K562 (cell line): ENCODE measurements around the gene CCDC194. TPM values are rescaled to one million over a fixed set of nuclear protein-coding genes. Genes with fewer than 3 reads are reported as not detected.

Source experiments
- CBX8 ChIP-seq: fragments of 200-600 bp; sonication (generic); IDR thresholded peaks from 2 replicates; pipeline ENCODE4 v1.6.1; 2012; ENCODE audit warnings: borderline replicate concordance, mixed run types, low read depth, mild to moderate bottlenecking, moderate library complexity, mixed read lengths, low read length, control low read depth, inconsistent platforms; ENCODE audit not compliant: poor library complexity, severe bottlenecking; ENCODE audit errors: extremely low read depth
- CCAR2 ChIP-seq: fragments of 200-400 bp; formaldehyde crosslinking; IDR thresholded peaks from 2 replicates; pipeline ENCODE4 v1.6.1; 2017; ENCODE audit warnings: mild to moderate bottlenecking, low read depth, low read length
- CREB1 ChIP-seq, 2 experiments: sonication (generic) in 1 of 2; formaldehyde crosslinking in 1 of 2; IDR thresholded peaks; 2 replicates each; pipeline versions ENCODE4 v1.6.1 to v1.8.0; 2012 to 2022; ENCODE audit warnings: inconsistent platforms in 1 of 2, mild to moderate bottlenecking in 1 of 2, missing genetic modification reagents in 1 of 2, moderate library complexity in 1 of 2
- E2F3 ChIP-seq: fragments of 250-450 bp; sonication (Bioruptor Pico); IDR thresholded peaks from 2 replicates; pipeline ENCODE4 v1.4.0; 2020; ENCODE audit warnings: mild to moderate bottlenecking
- FOXA3 ChIP-seq, 2 experiments: fragments of 450-650 bp in 1 of 2; sonication (generic) in 1 of 2; formaldehyde crosslinking; IDR thresholded peaks in 1 of 2; conservative IDR thresholded peaks in 1 of 2; 2 replicates each; pipeline versions ENCODE4 v1.4.0 to v1.8.0; 2020 to 2022; ENCODE audit warnings: mild to moderate bottlenecking in 2 of 2, missing genetic modification reagents in 1 of 2
- JUNB ChIP-seq: fragments of 450-650 bp; formaldehyde crosslinking; conservative IDR thresholded peaks from 2 replicates; pipeline ENCODE4 v1.4.0; 2020; ENCODE audit warnings: mild to moderate bottlenecking
- KAT8 ChIP-seq: fragments of 450-650 bp; IDR thresholded peaks from 2 replicates; pipeline ENCODE4 v1.6.1; 2016; ENCODE audit warnings: low read depth, mild to moderate bottlenecking
- MTA1 ChIP-seq: fragments of 450-650 bp; IDR thresholded peaks from 2 replicates; pipeline ENCODE4 v1.6.1; 2017; ENCODE audit warnings: borderline replicate concordance
- MTA3 ChIP-seq: fragments of 450-650 bp; formaldehyde crosslinking; IDR thresholded peaks from 2 replicates; pipeline ENCODE4 v1.6.1; 2017; ENCODE audit warnings: mild to moderate bottlenecking, borderline replicate concordance
- PRPF4 ChIP-seq: fragments of 200-400 bp; formaldehyde crosslinking; IDR thresholded peaks from one replicate; pipeline ENCODE4 v1.6.1; 2017; ENCODE audit warnings: low read length, low read depth, mild to moderate bottlenecking; ENCODE audit not compliant: insufficient read depth, poor library complexity, severe bottlenecking
- ZNF354B ChIP-seq: fragments of 250-450 bp; sonication (Bioruptor Pico); IDR thresholded peaks from 2 replicates; pipeline ENCODE4 v1.4.0; 2020
- ZNF436 ChIP-seq: fragments of 250-450, 450-650 bp; sonication (Bioruptor Pico); formaldehyde crosslinking; IDR thresholded peaks from 2 replicates; pipeline ENCODE4 v1.7.0; 2020; ENCODE audit warnings: mild to moderate bottlenecking
- ZNF717 ChIP-seq: fragments of 250-450 bp; sonication (Bioruptor Pico); IDR thresholded peaks from 2 replicates; pipeline ENCODE4 v1.5.0; 2021
- polyA plus RNA-seq, 8 experiments: library from polyadenylated mRNA; depleted of rRNA in 4 of 8; stranded (reverse) in 5 of 8; unstranded in 3 of 8; fragments of >200 nt; fragmentation: Nextera tagmentation in 2 of 8; fragmentation: Illumina TruSeq in 1 of 8; extraction: Ambion mirVana in 2 of 8; extraction: Trizol in 1 of 8; gene quantifications; 2 replicates each; pipeline versions ENCODE4 v1.2.1 to v1.2.3, GENCODE V29; 2011 to 2014; ENCODE audit warnings: inconsistent platforms in 1 of 8, missing spikeins in 1 of 8
- total RNA-seq, 7 experiments: library from RNA; depleted of rRNA in 6 of 7; stranded (reverse); fragments of >200 nt in 6 of 7; fragmentation: Illumina TruSeq in 2 of 7; extraction: Trizol in 2 of 7; gene quantifications; 2 replicates each; pipeline versions ENCODE4 v1.2.1 to v1.2.3, GENCODE V29; 2011 to 2021; ENCODE audit warnings: low replicate concordance in 1 of 7
- TF ChIP-seq, protein P1 (sequence below): IDR thresholded peaks from 2 replicates; pipeline ENCODE4 v1.6.1; 2016; ENCODE audit warnings: missing genetic modification characterization, missing compliant biosample characterization
- TF ChIP-seq, protein P2 (sequence below): fragments of 250-450 bp; sonication (Bioruptor Pico); IDR thresholded peaks from 2 replicates; pipeline ENCODE4 v1.8.0; 2021; ENCODE audit warnings: mild to moderate bottlenecking, moderate library complexity
- TF ChIP-seq, protein P3 (sequence below): fragments of 450-650 bp; IDR thresholded peaks from 2 replicates; pipeline ENCODE4 v1.6.1; 2016; ENCODE audit warnings: mild to moderate bottlenecking
- TF ChIP-seq, protein P4 (sequence below): fragments of 250-450 bp; sonication (Bioruptor Pico); IDR thresholded peaks from 2 replicates; pipeline ENCODE4 v1.8.0; 2022; ENCODE audit warnings: inconsistent platforms, mild to moderate bottlenecking, moderate library complexity, borderline replicate concordance

Gene CCDC194
- total and polyA plus RNA-seq, 9 of the 15 experiments (the other 6 are each of a cell fraction or from before 2014, with no cell fraction given), result 0.13 to 1.3 (median 0.39) TPM; not detected in 3

DNA sequence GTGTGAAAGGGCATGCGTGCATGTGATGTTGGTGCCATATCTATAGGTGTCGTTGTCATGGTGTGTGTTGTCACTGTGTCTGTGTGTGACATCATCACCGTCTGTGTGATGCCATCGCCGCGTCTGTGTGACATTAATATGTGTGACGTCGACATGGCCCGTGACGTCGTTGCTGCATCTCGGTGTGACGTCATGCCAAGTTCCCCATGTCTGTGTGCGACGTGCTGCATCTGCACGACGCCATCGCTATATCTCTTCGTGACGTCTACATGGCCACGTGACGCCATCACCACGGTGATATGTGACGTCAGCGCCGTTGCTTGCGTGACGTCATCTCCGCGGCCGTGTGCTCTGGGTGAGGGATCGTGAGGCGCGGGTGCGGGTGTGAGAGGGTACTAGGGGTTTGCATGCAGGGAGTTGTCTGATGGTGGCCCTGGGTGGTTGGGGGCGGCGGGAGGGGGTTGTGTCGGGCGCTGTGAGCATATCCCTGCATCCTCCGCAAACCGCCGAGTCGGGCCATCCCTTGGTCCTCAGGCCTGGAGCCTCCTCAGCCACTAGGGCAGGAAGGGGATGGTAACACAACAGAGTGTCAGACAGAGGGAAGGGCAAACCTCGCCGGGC, 42.1 kb downstream of the CCDC194 start (continued):
- TF ChIP-seq E2F3 (CRISPR knock-in tag) (no peak), KAT8 (no peak), FOXA3 (CRISPR knock-in tag; conservative IDR thresholded peaks at IDR 0.05 in 1 of 2, IDR thresholded peaks at IDR 0.05 in 1 of 2) (no peak), MTA1 (peak; percentile 79; the same call in 1 of the 2 replicates), ZNF436 (CRISPR knock-in tag) (no peak), ZNF354B (no peak), MTA3 (peak; percentile 100), ZNF717 (CRISPR knock-in tag) (no peak), JUNB (CRISPR knock-in tag) (peak; percentile 50; the same call in 1 of the 2 replicates), CCAR2 (no peak), CREB1 (IDR thresholded peaks at IDR 0.05) (peak; percentile 100), CREB1 (CRISPR knock-in tag; IDR thresholded peaks at IDR 0.05) (peak; percentile 100), PRPF4 (no peak), CBX8 (no peak)
- TF ChIP-seq, protein P1, sequence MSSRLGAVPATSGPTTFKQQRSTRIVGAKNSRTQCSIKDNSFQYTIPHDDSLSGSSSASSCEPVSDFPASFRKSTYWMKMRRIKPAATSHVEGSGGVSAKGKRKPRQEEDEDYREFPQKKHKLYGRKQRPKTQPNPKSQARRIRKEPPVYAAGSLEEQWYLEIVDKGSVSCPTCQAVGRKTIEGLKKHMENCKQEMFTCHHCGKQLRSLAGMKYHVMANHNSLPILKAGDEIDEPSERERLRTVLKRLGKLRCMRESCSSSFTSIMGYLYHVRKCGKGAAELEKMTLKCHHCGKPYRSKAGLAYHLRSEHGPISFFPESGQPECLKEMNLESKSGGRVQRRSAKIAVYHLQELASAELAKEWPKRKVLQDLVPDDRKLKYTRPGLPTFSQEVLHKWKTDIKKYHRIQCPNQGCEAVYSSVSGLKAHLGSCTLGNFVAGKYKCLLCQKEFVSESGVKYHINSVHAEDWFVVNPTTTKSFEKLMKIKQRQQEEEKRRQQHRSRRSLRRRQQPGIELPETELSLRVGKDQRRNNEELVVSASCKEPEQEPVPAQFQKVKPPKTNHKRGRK, result no peak
- TF ChIP-seq, protein P2, sequence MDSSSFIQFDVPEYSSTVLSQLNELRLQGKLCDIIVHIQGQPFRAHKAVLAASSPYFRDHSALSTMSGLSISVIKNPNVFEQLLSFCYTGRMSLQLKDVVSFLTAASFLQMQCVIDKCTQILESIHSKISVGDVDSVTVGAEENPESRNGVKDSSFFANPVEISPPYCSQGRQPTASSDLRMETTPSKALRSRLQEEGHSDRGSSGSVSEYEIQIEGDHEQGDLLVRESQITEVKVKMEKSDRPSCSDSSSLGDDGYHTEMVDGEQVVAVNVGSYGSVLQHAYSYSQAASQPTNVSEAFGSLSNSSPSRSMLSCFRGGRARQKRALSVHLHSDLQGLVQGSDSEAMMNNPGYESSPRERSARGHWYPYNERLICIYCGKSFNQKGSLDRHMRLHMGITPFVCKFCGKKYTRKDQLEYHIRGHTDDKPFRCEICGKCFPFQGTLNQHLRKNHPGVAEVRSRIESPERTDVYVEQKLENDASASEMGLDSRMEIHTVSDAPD (CRISPR knock-in tag), result no peak
- TF ChIP-seq, protein P3, sequence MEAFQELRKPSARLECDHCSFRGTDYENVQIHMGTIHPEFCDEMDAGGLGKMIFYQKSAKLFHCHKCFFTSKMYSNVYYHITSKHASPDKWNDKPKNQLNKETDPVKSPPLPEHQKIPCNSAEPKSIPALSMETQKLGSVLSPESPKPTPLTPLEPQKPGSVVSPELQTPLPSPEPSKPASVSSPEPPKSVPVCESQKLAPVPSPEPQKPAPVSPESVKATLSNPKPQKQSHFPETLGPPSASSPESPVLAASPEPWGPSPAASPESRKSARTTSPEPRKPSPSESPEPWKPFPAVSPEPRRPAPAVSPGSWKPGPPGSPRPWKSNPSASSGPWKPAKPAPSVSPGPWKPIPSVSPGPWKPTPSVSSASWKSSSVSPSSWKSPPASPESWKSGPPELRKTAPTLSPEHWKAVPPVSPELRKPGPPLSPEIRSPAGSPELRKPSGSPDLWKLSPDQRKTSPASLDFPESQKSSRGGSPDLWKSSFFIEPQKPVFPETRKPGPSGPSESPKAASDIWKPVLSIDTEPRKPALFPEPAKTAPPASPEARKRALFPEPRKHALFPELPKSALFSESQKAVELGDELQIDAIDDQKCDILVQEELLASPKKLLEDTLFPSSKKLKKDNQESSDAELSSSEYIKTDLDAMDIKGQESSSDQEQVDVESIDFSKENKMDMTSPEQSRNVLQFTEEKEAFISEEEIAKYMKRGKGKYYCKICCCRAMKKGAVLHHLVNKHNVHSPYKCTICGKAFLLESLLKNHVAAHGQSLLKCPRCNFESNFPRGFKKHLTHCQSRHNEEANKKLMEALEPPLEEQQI, result no peak
- TF ChIP-seq, protein P4, sequence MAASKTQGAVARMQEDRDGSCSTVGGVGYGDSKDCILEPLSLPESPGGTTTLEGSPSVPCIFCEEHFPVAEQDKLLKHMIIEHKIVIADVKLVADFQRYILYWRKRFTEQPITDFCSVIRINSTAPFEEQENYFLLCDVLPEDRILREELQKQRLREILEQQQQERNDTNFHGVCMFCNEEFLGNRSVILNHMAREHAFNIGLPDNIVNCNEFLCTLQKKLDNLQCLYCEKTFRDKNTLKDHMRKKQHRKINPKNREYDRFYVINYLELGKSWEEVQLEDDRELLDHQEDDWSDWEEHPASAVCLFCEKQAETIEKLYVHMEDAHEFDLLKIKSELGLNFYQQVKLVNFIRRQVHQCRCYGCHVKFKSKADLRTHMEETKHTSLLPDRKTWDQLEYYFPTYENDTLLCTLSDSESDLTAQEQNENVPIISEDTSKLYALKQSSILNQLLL (CRISPR knock-in tag), result no peak
